ENCODE measurements around the gene BTBD6.

BTBD6 gene

GRCh38 chr14:105281371-105282097 is 33.2 kb downstream of the BTBD6 start:
- peak; percentile 60 for DNase-seq (ENCODE audit: low read depth)
- TF ChIP-seq CTCF (IDR thresholded peaks at IDR 0.05; ENCODE audit: low read depth, low read length, missing control alignments) = peak; percentile 84

GRCh38 chr14:105282098-105282725 is 33.9 kb downstream of the BTBD6 start:
- in situ Hi-C loops (cut with HindIII; ENCODE audit: low sequenced_read_pairs) = loop anchor here (25.0 kb wide), 1 partner anchor 95 kb away; the partner anchor contains the start of gene NUDT14
- DNase-seq (ENCODE audit: low read depth) = no peak
- no peak overlapping the region for H3K4me3 ChIP-seq (ENCODE audit: low read depth, low read length)
- no peak for TF ChIP-seq CTCF (IDR thresholded peaks at IDR 0.05; ENCODE audit: low read depth, low read length, missing control alignments)

More at GRCh38 chr14:105281371-105282097, 33.2 kb downstream of the BTBD6 start:
- no peak overlapping the region for H3K4me3 ChIP-seq (ENCODE audit: low read depth, low read length)
- in situ Hi-C loops (cut with HindIII; ENCODE audit: low sequenced_read_pairs) = loop anchor here (25.0 kb wide), 1 partner anchor 94 kb away; the partner anchor contains the start of gene NUDT14

- no peak overlapping the region for H3K4me3 ChIP-seq (ENCODE audit: low read depth, low read length)
- no peak for TF ChIP-seq CTCF (IDR thresholded peaks at IDR 0.05; ENCODE audit: low read depth, low read length, missing control alignments)
- DNase-seq (ENCODE audit: low read depth) = no peak
- in situ Hi-C loops (cut with HindIII; ENCODE audit: low sequenced_read_pairs) = loop anchor here (25.0 kb wide), 1 partner anchor 96 kb away; the partner anchor contains the start of gene NUDT14
Observed at GRCh38 chr14:105283028-105283427, 34.7 kb downstream of the BTBD6 start.

GRCh38 chr14:105283899-105284298 is 35.6 kb downstream of the BTBD6 start:
- in situ Hi-C loops (cut with HindIII; ENCODE audit: low sequenced_read_pairs) = loop anchor here (25.0 kb wide), 1 partner anchor 97 kb away; the partner anchor contains the start of gene NUDT14
- no peak for TF ChIP-seq CTCF (IDR thresholded peaks at IDR 0.05; ENCODE audit: low read depth, low read length, missing control alignments)
- no peak overlapping the region for H3K4me3 ChIP-seq (ENCODE audit: low read depth, low read length)
- no peak for DNase-seq (ENCODE audit: low read depth)

GRCh38 chr14:105285174-105285573 is 36.8 kb downstream of the BTBD6 start:
- in situ Hi-C loops (cut with HindIII; ENCODE audit: low sequenced_read_pairs) = loop anchor here (25.0 kb wide), 1 partner anchor 98 kb away; the partner anchor contains the start of gene NUDT14
- TF ChIP-seq CTCF (IDR thresholded peaks at IDR 0.05; ENCODE audit: low read depth, low read length, missing control alignments) = no peak
- no peak for DNase-seq (ENCODE audit: low read depth)
- H3K4me3 ChIP-seq (ENCODE audit: low read depth, low read length) = no peak overlapping the region

- H3K4me3 ChIP-seq (ENCODE audit: low read depth, low read length) = no peak overlapping the region
- DNase-seq (ENCODE audit: low read depth) = no peak
- in situ Hi-C loops (cut with HindIII; ENCODE audit: low sequenced_read_pairs) = loop anchor here (25.0 kb wide), 1 partner anchor 99 kb away; the partner anchor contains the start of gene NUDT14
- no peak for TF ChIP-seq CTCF (IDR thresholded peaks at IDR 0.05; ENCODE audit: low read depth, low read length, missing control alignments)
Observed at GRCh38 chr14:105286759-105287144, 38.4 kb downstream of the BTBD6 start.
